Liver (tissue), 3 donors: ENCODE measurements around the gene ENPP1.

ENCODE experiments used
- HNF4A ChIP-seq, 2 donors: conservative IDR thresholded peaks; 2 replicates each; pipeline ENCODE4 v1.6.1; 2016; ENCODE audit warnings: antibody characterized with exemption in 2 of 2, mild to moderate bottlenecking in 2 of 2
- TF ChIP-seq, protein P1 (sequence below): fragments of 150-350 bp; IDR thresholded peaks from 2 replicates; pipeline ENCODE4 v1.5.1; 2017; ENCODE audit warnings: improper control_type of control experiment, low read depth, low read length; ENCODE audit not compliant: missing input control
- TF ChIP-seq, protein P2 (sequence below): IDR thresholded peaks from 2 replicates; pipeline ENCODE4 v1.6.1; 2016; ENCODE audit warnings: antibody characterized with exemption
- TF ChIP-seq, protein P3 (sequence below): IDR thresholded peaks from 2 replicates; pipeline ENCODE4 v1.6.1; 2016; ENCODE audit warnings: antibody characterized with exemption, mild to moderate bottlenecking
- donor health status: healthy.
- donor health status: healthy.

DNA sequence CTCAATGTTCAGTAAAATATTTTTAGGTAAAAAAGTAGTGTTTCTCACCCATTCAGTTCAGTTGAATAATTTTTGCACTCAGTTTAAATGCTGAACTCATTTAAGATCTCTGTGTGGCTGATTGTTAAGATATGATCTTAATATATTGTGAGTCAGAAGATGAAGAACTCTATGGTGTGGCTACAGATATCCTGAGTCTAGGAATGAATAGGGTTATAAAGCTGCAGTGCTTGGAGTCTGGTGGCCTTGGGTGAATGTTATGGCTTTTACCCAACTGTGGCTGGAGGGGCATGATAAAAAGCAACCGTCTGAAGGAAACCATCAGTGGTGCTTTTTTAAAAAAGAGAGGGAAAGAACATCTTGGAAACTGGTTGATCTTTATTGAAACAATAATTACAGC lies 77.4 kb downstream of the ENPP1 start:
- TF ChIP-seq, protein P1, sequence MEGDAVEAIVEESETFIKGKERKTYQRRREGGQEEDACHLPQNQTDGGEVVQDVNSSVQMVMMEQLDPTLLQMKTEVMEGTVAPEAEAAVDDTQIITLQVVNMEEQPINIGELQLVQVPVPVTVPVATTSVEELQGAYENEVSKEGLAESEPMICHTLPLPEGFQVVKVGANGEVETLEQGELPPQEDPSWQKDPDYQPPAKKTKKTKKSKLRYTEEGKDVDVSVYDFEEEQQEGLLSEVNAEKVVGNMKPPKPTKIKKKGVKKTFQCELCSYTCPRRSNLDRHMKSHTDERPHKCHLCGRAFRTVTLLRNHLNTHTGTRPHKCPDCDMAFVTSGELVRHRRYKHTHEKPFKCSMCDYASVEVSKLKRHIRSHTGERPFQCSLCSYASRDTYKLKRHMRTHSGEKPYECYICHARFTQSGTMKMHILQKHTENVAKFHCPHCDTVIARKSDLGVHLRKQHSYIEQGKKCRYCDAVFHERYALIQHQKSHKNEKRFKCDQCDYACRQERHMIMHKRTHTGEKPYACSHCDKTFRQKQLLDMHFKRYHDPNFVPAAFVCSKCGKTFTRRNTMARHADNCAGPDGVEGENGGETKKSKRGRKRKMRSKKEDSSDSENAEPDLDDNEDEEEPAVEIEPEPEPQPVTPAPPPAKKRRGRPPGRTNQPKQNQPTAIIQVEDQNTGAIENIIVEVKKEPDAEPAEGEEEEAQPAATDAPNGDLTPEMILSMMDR, result no peak
- TF ChIP-seq HNF4A (conservative IDR thresholded peaks at IDR 0.05), result no peak
- TF ChIP-seq, protein P2, sequence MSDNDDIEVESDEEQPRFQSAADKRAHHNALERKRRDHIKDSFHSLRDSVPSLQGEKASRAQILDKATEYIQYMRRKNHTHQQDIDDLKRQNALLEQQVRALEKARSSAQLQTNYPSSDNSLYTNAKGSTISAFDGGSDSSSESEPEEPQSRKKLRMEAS, result no peak
- TF ChIP-seq, protein P3, sequence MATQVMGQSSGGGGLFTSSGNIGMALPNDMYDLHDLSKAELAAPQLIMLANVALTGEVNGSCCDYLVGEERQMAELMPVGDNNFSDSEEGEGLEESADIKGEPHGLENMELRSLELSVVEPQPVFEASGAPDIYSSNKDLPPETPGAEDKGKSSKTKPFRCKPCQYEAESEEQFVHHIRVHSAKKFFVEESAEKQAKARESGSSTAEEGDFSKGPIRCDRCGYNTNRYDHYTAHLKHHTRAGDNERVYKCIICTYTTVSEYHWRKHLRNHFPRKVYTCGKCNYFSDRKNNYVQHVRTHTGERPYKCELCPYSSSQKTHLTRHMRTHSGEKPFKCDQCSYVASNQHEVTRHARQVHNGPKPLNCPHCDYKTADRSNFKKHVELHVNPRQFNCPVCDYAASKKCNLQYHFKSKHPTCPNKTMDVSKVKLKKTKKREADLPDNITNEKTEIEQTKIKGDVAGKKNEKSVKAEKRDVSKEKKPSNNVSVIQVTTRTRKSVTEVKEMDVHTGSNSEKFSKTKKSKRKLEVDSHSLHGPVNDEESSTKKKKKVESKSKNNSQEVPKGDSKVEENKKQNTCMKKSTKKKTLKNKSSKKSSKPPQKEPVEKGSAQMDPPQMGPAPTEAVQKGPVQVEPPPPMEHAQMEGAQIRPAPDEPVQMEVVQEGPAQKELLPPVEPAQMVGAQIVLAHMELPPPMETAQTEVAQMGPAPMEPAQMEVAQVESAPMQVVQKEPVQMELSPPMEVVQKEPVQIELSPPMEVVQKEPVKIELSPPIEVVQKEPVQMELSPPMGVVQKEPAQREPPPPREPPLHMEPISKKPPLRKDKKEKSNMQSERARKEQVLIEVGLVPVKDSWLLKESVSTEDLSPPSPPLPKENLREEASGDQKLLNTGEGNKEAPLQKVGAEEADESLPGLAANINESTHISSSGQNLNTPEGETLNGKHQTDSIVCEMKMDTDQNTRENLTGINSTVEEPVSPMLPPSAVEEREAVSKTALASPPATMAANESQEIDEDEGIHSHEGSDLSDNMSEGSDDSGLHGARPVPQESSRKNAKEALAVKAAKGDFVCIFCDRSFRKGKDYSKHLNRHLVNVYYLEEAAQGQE, result no peak
